Lower lobe of right lung (tissue), 2 donors: ENCODE results near the gene TMEM184B. TPM values are rescaled to one million over a fixed set of nuclear protein-coding genes. Genes with fewer than 3 reads are reported as not detected.

Experiments used
- ATAC-seq, 2 donors: fragments of 200-7000 bp; cut with Tn5 transposase; one replicate each; pipeline ENCODE4 v1.9.1; 2020 to 2022; ENCODE audit warnings: mild to moderate bottlenecking in 2 of 2, moderate library complexity in 2 of 2
- DNase-seq: peaks from one replicate; pipeline ENCODE4 v3.0.0-alpha.2; 2020
- H3K27ac ChIP-seq: fragments of 200-600 bp; one replicate; pipeline ENCODE4 v1.8.0; 2022
- H3K27me3 ChIP-seq: fragments of 200-600 bp; one replicate; pipeline ENCODE4 v1.8.0; 2022; ENCODE audit warnings: low read depth
- H3K36me3 ChIP-seq: fragments of 200-600 bp; one replicate; pipeline ENCODE4 v1.8.0; 2022; ENCODE audit warnings: mild to moderate bottlenecking
- H3K4me1 ChIP-seq: fragments of 200-600 bp; one replicate; pipeline ENCODE4 v1.8.0; 2022
- H3K4me3 ChIP-seq: fragments of 200-600 bp; one replicate; pipeline ENCODE4 v1.8.0; 2022; ENCODE audit warnings: mild to moderate bottlenecking
- H3K9me3 ChIP-seq: fragments of 200-600 bp; one replicate; pipeline ENCODE4 v1.8.0; 2022
- CTCF ChIP-seq: fragments of 200-600 bp; IDR thresholded peaks from one replicate; pipeline ENCODE4 v1.8.0; 2022; ENCODE audit warnings: antibody characterized with exemption, mild to moderate bottlenecking
- intact Hi-C: fragments of 100-400 bp; cut with DNase I; formaldehyde crosslinking; loops from one replicate; pipeline ENCODE4 v1.11.0; 2022
- total RNA-seq: library from RNA; stranded (reverse); fragmentation: NEBNext Ultra II Directional; extraction: Animal tissue kit (Norgen Biotek cat#: 25700); gene quantifications from one replicate; pipeline ENCODE4 v1.2.1, GENCODE V29; 2021
- donor health status: DM: no; HTN: yes; CAD: no; lungs with severe emphysema.

The TMEM184B gene
- total RNA-seq, 1 donor from 2014 or later, result 77.7 TPM

GRCh38 chr22:38271101-38271500, 1.7 kb downstream of the TMEM184B start:
- H3K4me1 ChIP-seq, result peaks cover 42% of the 10 kb centered on the region
- peak overlapping the region; percentile 13 for H3K27ac ChIP-seq
- H3K4me3 ChIP-seq, result peak overlapping the region; percentile 97
- no peaks in the 10 kb centered on the region for H3K9me3 ChIP-seq
- ATAC-seq (no peak), DNase-seq (no peak)
- TF ChIP-seq CTCF, result no peak
- intact Hi-C loops, result no loop called here
- no peaks in the 10 kb centered on the region for H3K27me3 ChIP-seq
- H3K36me3 ChIP-seq, result no peaks in the 10 kb centered on the region

- H3K27me3 ChIP-seq, result no peaks in the 10 kb centered on the region
- H3K4me3 ChIP-seq, result peak overlapping the region; percentile 97
- DNase-seq, result no peak
- intact Hi-C loops, result no loop called here
- TF ChIP-seq CTCF, result no peak
- H3K4me1 ChIP-seq, result peaks cover 50% of the 10 kb centered on the region
- peak overlapping the region; percentile 13 for H3K27ac ChIP-seq
- H3K9me3 ChIP-seq, result no peaks in the 10 kb centered on the region
- no peak for ATAC-seq
- peaks cover 4% of the 10 kb centered on the region for H3K36me3 ChIP-seq
Observed at GRCh38 chr22:38270091-38270992, 2.5 kb downstream of the TMEM184B start.

GRCh38 chr22:38269466-38269865, 3.3 kb downstream of the TMEM184B start:
- TF ChIP-seq CTCF, result no peak
- Histone ChIP-seq H3K4me1 (peaks cover 58% of the 10 kb centered on the region), H3K27me3 (no peaks in the 10 kb centered on the region), H3K4me3 (no peak overlapping the region), H3K36me3 (peaks cover 8% of the 10 kb centered on the region), H3K27ac (peak overlapping the region; percentile 13), H3K9me3 (no peaks in the 10 kb centered on the region)
- ATAC-seq (no peak), DNase-seq (no peak)
- intact Hi-C loops, result no loop called here

GRCh38 chr22:38267086-38267485, 5.7 kb downstream of the TMEM184B start:
- H3K9me3 ChIP-seq, result no peaks in the 10 kb centered on the region
- no peak for TF ChIP-seq CTCF
- no peak overlapping the region for H3K4me3 ChIP-seq
- H3K36me3 ChIP-seq, result peaks cover 8% of the 10 kb centered on the region
- DNase-seq (no peak), ATAC-seq (peak; percentile 64 to 65)
- peaks cover 69% of the 10 kb centered on the region for H3K4me1 ChIP-seq
- no peaks in the 10 kb centered on the region for H3K27me3 ChIP-seq
- intact Hi-C loops, result no loop called here
- peak overlapping the region; percentile 74 for H3K27ac ChIP-seq

GRCh38 chr22:38266120-38266519, 6.7 kb downstream of the TMEM184B start:
- no peak for DNase-seq
- intact Hi-C loops, result no loop called here
- ATAC-seq, result no peak
- no peaks in the 10 kb centered on the region for H3K27me3 ChIP-seq
- H3K9me3 ChIP-seq, result no peaks in the 10 kb centered on the region
- H3K4me3 ChIP-seq, result no peak overlapping the region
- peak overlapping the region; percentile 74 for H3K27ac ChIP-seq
- peaks cover 69% of the 10 kb centered on the region for H3K4me1 ChIP-seq
- H3K36me3 ChIP-seq, result peaks cover 8% of the 10 kb centered on the region
- TF ChIP-seq CTCF, result no peak
